B cell (primary cell): ENCODE results near the gene BABAM2.

Experiments
- EZH2 ChIP-seq: IDR thresholded peaks from 2 replicates; pipeline ENCODE4 v1.6.1; 2012; ENCODE audit warnings: borderline replicate concordance, low read depth, mild to moderate bottlenecking, moderate library complexity, low read length; ENCODE audit not compliant: insufficient read depth, poor library complexity, severe bottlenecking
- TF ChIP-seq, protein P1 (sequence below): fragments of 200-600 bp; IDR thresholded peaks from one replicate; pipeline ENCODE4 v1.8.0; 2022; ENCODE audit warnings: antibody characterized with exemption, mild to moderate bottlenecking

GRCh38 chr2:28193630-28194403 is 303.3 kb downstream of the BABAM2 start:
- TF ChIP-seq, protein P1, sequence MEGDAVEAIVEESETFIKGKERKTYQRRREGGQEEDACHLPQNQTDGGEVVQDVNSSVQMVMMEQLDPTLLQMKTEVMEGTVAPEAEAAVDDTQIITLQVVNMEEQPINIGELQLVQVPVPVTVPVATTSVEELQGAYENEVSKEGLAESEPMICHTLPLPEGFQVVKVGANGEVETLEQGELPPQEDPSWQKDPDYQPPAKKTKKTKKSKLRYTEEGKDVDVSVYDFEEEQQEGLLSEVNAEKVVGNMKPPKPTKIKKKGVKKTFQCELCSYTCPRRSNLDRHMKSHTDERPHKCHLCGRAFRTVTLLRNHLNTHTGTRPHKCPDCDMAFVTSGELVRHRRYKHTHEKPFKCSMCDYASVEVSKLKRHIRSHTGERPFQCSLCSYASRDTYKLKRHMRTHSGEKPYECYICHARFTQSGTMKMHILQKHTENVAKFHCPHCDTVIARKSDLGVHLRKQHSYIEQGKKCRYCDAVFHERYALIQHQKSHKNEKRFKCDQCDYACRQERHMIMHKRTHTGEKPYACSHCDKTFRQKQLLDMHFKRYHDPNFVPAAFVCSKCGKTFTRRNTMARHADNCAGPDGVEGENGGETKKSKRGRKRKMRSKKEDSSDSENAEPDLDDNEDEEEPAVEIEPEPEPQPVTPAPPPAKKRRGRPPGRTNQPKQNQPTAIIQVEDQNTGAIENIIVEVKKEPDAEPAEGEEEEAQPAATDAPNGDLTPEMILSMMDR: no peak
- no peak for TF ChIP-seq EZH2
